ENCODE data around the gene MYL6B. TPM values are rescaled to one million over a fixed set of nuclear protein-coding genes. Genes with fewer than 3 reads are reported as not detected.

The MYL6B gene
- polyA plus RNA-seq, 2 of the 4 experiments (the other 2 are of a cell fraction): 67.0 to 83.9 TPM

- TF ChIP-seq HOXA7 (CRISPR knock-in tag; IDR thresholded peaks at IDR 0.05) (0 out of 2 replicates have a peak, but pooled peaks have one; percentile 28), RARB (CRISPR knock-in tag; IDR thresholded peaks at IDR 0.05) (no peak), HES2 (IDR thresholded peaks at IDR 0.05) (no peak), NPAS2 (CRISPR knock-in tag; IDR thresholded peaks at IDR 0.05; ENCODE audit: borderline replicate concordance) (no peak), ZFP36 (IDR thresholded peaks at IDR 0.05; ENCODE audit: borderline replicate concordance, partially characterized antibody) (no peak), ZNF302 (CRISPR knock-in tag; IDR thresholded peaks at IDR 0.05) (no peak), MAZ (IDR thresholded peaks at IDR 0.05; ENCODE audit: borderline replicate concordance, low read depth, low read length) (peak; percentile 75; the same call in 1 of the 2 replicates), FOXS1 (CRISPR knock-in tag; IDR thresholded peaks at IDR 0.05) (no peak), CBX8 (IDR thresholded peaks at IDR 0.05) (no peak), SMC3 (IDR thresholded peaks at IDR 0.05) (no peak), TP53 (CRISPR knock-in tag; IDR thresholded peaks at IDR 0.05) (no peak), ATOH8 (CRISPR knock-in tag; IDR thresholded peaks at IDR 0.05; ENCODE audit: low read depth) (no peak), KDM1A (IDR thresholded peaks at IDR 0.05; ENCODE audit: low read depth) (no peak), JUNB (IDR thresholded peaks at IDR 0.05) (no peak), RCOR1 (IDR thresholded peaks at IDR 0.05; ENCODE audit: low read depth, low read length) (no peak), CHD4 (IDR thresholded peaks at IDR 0.05; ENCODE audit: borderline replicate concordance) (no peak), USF2 (IDR thresholded peaks at IDR 0.05) (no peak), ZC3H11A (IDR thresholded peaks at IDR 0.05) (no peak), MYC (IDR thresholded peaks at IDR 0.05; ENCODE audit: borderline replicate concordance, low read length) (0 out of 2 replicates have a peak, but pooled peaks have one; percentile 33)
- TF ChIP-seq, protein P1, sequence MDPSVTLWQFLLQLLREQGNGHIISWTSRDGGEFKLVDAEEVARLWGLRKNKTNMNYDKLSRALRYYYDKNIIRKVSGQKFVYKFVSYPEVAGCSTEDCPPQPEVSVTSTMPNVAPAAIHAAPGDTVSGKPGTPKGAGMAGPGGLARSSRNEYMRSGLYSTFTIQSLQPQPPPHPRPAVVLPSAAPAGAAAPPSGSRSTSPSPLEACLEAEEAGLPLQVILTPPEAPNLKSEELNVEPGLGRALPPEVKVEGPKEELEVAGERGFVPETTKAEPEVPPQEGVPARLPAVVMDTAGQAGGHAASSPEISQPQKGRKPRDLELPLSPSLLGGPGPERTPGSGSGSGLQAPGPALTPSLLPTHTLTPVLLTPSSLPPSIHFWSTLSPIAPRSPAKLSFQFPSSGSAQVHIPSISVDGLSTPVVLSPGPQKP (IDR thresholded peaks at IDR 0.05; ENCODE audit: low read depth, low read length): no peak
- TF ChIP-seq, protein P2, sequence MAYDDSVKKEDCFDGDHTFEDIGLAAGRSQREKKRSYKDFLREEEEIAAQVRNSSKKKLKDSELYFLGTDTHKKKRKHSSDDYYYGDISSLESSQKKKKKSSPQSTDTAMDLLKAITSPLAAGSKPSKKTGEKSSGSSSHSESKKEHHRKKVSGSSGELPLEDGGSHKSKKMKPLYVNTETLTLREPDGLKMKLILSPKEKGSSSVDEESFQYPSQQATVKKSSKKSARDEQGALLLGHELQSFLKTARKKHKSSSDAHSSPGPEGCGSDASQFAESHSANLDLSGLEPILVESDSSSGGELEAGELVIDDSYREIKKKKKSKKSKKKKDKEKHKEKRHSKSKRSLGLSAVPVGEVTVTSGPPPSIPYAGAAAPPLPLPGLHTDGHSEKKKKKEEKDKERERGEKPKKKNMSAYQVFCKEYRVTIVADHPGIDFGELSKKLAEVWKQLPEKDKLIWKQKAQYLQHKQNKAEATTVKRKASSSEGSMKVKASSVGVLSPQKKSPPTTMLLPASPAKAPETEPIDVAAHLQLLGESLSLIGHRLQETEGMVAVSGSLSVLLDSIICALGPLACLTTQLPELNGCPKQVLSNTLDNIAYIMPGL (CRISPR knock-in tag; IDR thresholded peaks at IDR 0.05; ENCODE audit: borderline replicate concordance): no peak
- TF ChIP-seq, protein P3, sequence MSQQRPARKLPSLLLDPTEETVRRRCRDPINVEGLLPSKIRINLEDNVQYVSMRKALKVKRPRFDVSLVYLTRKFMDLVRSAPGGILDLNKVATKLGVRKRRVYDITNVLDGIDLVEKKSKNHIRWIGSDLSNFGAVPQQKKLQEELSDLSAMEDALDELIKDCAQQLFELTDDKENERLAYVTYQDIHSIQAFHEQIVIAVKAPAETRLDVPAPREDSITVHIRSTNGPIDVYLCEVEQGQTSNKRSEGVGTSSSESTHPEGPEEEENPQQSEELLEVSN (IDR thresholded peaks at IDR 0.05; ENCODE audit: borderline replicate concordance, low read depth): no peak
These were observed at the start of gene MYL6B (continued) for GRCh38 chr12:56152132-56152755.

- ChIA-PET CTCF (interaction anchor here (0.6 to 4.1 kb wide), 9 partner anchors 8 to 87 kb away, joined by 3 to 21 read pairs (median 6); partner anchors contain the start of genes ERBB3, SMARCC2 and ZC3H10), POLR2A (interaction anchor here (1.3 to 3.4 kb wide), 4 partner anchors 15 to 56 kb away, joined by 4 to 77 read pairs (median 22); partner anchors contain the start of genes RPL41 and ZC3H10)
- ATAC-seq: no peak
- 59% methylated on average over 1 of the region's 1 CpG for WGBS (ENCODE audit: missing lambda C conversion rate)
- no peak overlapping the region; the same call in 2 of the 3 replicates for H3K4me2 ChIP-seq
- no peak for FAIRE-seq
- no peaks in the 10 kb centered on the region for H3K9me3 ChIP-seq
- H3K4me1 ChIP-seq: peaks cover 24% of the 10 kb centered on the region
- TF ChIP-seq HOXA7 (CRISPR knock-in tag; IDR thresholded peaks at IDR 0.05) (no peak), SREBF2 (IDR thresholded peaks at IDR 0.05) (no peak), ZNF302 (CRISPR knock-in tag; IDR thresholded peaks at IDR 0.05) (no peak), CHD4 (IDR thresholded peaks at IDR 0.05; ENCODE audit: borderline replicate concordance) (no peak), HEYL (CRISPR knock-in tag; IDR thresholded peaks at IDR 0.05) (no peak), GATA3 (IDR thresholded peaks at IDR 0.05; ENCODE audit: borderline replicate concordance) (no peak), CBX2 (IDR thresholded peaks at IDR 0.05; ENCODE audit: borderline replicate concordance, low read depth) (no peak), RAD21 (conservative IDR thresholded peaks at IDR 0.05 in 1 of 2, IDR thresholded peaks at IDR 0.05 in 1 of 2) (no peak), EHMT2 (IDR thresholded peaks at IDR 0.05; ENCODE audit: low read depth) (no peak), CHD2 (IDR thresholded peaks at IDR 0.05; ENCODE audit: low read length, partially characterized antibody) (no peak), SMC3 (IDR thresholded peaks at IDR 0.05) (no peak)
- TF ChIP-seq, protein P3 (IDR thresholded peaks at IDR 0.05; ENCODE audit: borderline replicate concordance, low read depth): no peak
- H3K27ac ChIP-seq: no peak overlapping the region
- H3K4me3 ChIP-seq: no peak overlapping the region
- DNase-seq (ENCODE audit: low read depth in 1 of 2, low spot score in 1 of 2): no peak
These were observed 49.7 kb upstream of the MYL6B start for GRCh38 chr12:56102683-56103065.
